GM19324 (cell line): Measurements from ENCODE around the gene NLRP12.
"Not testable (repeated sequence)": the region's sequence is repeated elsewhere in the genome, so short reads cannot be mapped to it uniquely, and the experiment has no call there.

ENCODE experiments used
- ATAC-seq: cut with Tn5 transposase; IDR thresholded peaks from one replicate; pipeline ENCODE4 v1.9.1; 2021; ENCODE audit warnings: mild to moderate bottlenecking, moderate library complexity; ENCODE audit not compliant: unreplicated experiment, low FRiP score

The NLRP12 gene

GRCh38 chr19:53824134-53824611 is at the start of gene NLRP12:
Gene NLRP12, minus strand, starts transcription at chr19:53824314. Its CDS starts 140 bp downstream, at chr19:53824174.
- no peak for ATAC-seq

GRCh38 chr19:53872762-53873161 is 48.6 kb upstream of the NLRP12 start:
- no peak for ATAC-seq

- no peak for ATAC-seq
Observed at GRCh38 chr19:53871454-53871853, 47.3 kb upstream of the NLRP12 start.

- no peak for ATAC-seq
Observed at GRCh38 chr19:53870485-53870844, 46.4 kb upstream of the NLRP12 start.

- ATAC-seq: not testable (repeated sequence)
Observed at GRCh38 chr19:53869805-53870484, 45.8 kb upstream of the NLRP12 start.

GRCh38 chr19:53868892-53869804 is 45.0 kb upstream of the NLRP12 start:
- ATAC-seq: no peak

GRCh38 chr19:53868091-53868891 is 44.2 kb upstream of the NLRP12 start:
- ATAC-seq: no peak

GRCh38 chr19:53867225-53868090 is 43.3 kb upstream of the NLRP12 start, which contains the start of gene MYADM:
Gene MYADM, plus strand, starts transcription at chr19:53867883. Its CDS starts 5,647 bp downstream, at chr19:53873530.
- peak; percentile 62 for ATAC-seq

GRCh38 chr19:53866865-53867224 is 42.7 kb upstream of the NLRP12 start:
- ATAC-seq: no peak

- no peak for ATAC-seq
Observed at GRCh38 chr19:53865918-53866864, 42.1 kb upstream of the NLRP12 start.

- ATAC-seq: no peak
Observed at GRCh38 chr19:53865523-53865917, 41.4 kb upstream of the NLRP12 start.

- no peak for ATAC-seq
Observed at GRCh38 chr19:53864308-53864836, 40.3 kb upstream of the NLRP12 start.

GRCh38 chr19:53853707-53854106 is 29.6 kb upstream of the NLRP12 start:
- no peak for ATAC-seq

- no peak for ATAC-seq
Observed at GRCh38 chr19:53849237-53849676, 25.1 kb upstream of the NLRP12 start.

GRCh38 chr19:53847555-53847954 is 23.4 kb upstream of the NLRP12 start:
- no peak for ATAC-seq

GRCh38 chr19:53844849-53845246 is 20.7 kb upstream of the NLRP12 start:
- no peak for ATAC-seq

GRCh38 chr19:53840914-53841313 is 16.8 kb upstream of the NLRP12 start:
- ATAC-seq: not testable (repeated sequence)

- ATAC-seq: not testable (repeated sequence)
Observed at GRCh38 chr19:53840241-53840640, 16.1 kb upstream of the NLRP12 start.
